ENCODE measurements around the gene ZNF521.

The ZNF521 gene

GRCh38 chr18:25287106-25287505 lies 64.9 kb downstream of the ZNF521 start:
- Histone ChIP-seq H3K27me3 (ENCODE audit: insufficient read depth, low read depth, severe bottlenecking) (peaks cover 12% of the 10 kb centered on the region), H3K4me3 (ENCODE audit: low read depth, low read length) (no peak overlapping the region), H3K9me3 (ENCODE audit: severe bottlenecking) (no peaks in the 10 kb centered on the region), H3K27ac (no peak overlapping the region), H3K36me3 (no peaks in the 10 kb centered on the region)
- TF ChIP-seq, protein P1, sequence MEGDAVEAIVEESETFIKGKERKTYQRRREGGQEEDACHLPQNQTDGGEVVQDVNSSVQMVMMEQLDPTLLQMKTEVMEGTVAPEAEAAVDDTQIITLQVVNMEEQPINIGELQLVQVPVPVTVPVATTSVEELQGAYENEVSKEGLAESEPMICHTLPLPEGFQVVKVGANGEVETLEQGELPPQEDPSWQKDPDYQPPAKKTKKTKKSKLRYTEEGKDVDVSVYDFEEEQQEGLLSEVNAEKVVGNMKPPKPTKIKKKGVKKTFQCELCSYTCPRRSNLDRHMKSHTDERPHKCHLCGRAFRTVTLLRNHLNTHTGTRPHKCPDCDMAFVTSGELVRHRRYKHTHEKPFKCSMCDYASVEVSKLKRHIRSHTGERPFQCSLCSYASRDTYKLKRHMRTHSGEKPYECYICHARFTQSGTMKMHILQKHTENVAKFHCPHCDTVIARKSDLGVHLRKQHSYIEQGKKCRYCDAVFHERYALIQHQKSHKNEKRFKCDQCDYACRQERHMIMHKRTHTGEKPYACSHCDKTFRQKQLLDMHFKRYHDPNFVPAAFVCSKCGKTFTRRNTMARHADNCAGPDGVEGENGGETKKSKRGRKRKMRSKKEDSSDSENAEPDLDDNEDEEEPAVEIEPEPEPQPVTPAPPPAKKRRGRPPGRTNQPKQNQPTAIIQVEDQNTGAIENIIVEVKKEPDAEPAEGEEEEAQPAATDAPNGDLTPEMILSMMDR (IDR thresholded peaks at IDR 0.05; ENCODE audit: low read depth, low read length) = no peak
- DNase-seq = no peak

- TF ChIP-seq, protein P1 (IDR thresholded peaks at IDR 0.05; ENCODE audit: low read depth, low read length) = no peak
- no peak for DNase-seq
- H3K27ac ChIP-seq = no peak overlapping the region
- peaks cover 10% of the 10 kb centered on the region for H3K27me3 ChIP-seq (ENCODE audit: insufficient read depth, low read depth, severe bottlenecking)
- H3K4me3 ChIP-seq (ENCODE audit: low read depth, low read length) = no peak overlapping the region
- no peaks in the 10 kb centered on the region for H3K36me3 ChIP-seq
- no peaks in the 10 kb centered on the region for H3K9me3 ChIP-seq (ENCODE audit: severe bottlenecking)
These were observed 67.0 kb downstream of the ZNF521 start for GRCh38 chr18:25284861-25285550.

GRCh38 chr18:25284281-25284680 lies 67.7 kb downstream of the ZNF521 start:
- H3K27ac ChIP-seq = no peak overlapping the region
- no peaks in the 10 kb centered on the region for H3K9me3 ChIP-seq (ENCODE audit: severe bottlenecking)
- DNase-seq = no peak
- H3K4me3 ChIP-seq (ENCODE audit: low read depth, low read length) = no peak overlapping the region
- no peaks in the 10 kb centered on the region for H3K36me3 ChIP-seq
- TF ChIP-seq, protein P1 (IDR thresholded peaks at IDR 0.05; ENCODE audit: low read depth, low read length) = no peak
- peaks cover 5% of the 10 kb centered on the region for H3K27me3 ChIP-seq (ENCODE audit: insufficient read depth, low read depth, severe bottlenecking)

DNA sequence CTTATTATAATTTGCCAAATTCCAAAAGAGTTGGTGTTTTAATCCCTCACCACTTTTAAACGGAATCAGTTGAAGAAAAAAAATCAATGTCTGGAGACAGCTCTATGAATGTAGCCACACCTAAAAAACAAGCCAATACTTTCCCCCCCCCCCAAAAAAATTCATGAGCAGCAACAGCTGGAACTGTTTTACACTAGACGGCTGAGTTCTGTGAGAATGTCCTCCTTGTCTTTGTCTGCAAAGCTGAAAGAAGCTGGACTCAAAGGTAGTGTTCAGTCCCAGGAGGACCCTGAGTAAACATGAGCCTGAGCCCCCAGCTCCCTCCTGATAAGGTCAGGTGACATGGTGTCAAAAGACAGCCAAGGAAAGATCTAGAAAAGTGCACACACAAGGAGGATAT lies 68.2 kb downstream of the ZNF521 start:
- peaks cover 5% of the 10 kb centered on the region for H3K27me3 ChIP-seq (ENCODE audit: insufficient read depth, low read depth, severe bottlenecking)
- TF ChIP-seq, protein P1 (IDR thresholded peaks at IDR 0.05; ENCODE audit: low read depth, low read length) = no peak
- no peak overlapping the region for H3K27ac ChIP-seq
- DNase-seq = no peak
- no peak overlapping the region for H3K4me3 ChIP-seq (ENCODE audit: low read depth, low read length)
- H3K9me3 ChIP-seq (ENCODE audit: severe bottlenecking) = no peaks in the 10 kb centered on the region
- no peaks in the 10 kb centered on the region for H3K36me3 ChIP-seq

DNA sequence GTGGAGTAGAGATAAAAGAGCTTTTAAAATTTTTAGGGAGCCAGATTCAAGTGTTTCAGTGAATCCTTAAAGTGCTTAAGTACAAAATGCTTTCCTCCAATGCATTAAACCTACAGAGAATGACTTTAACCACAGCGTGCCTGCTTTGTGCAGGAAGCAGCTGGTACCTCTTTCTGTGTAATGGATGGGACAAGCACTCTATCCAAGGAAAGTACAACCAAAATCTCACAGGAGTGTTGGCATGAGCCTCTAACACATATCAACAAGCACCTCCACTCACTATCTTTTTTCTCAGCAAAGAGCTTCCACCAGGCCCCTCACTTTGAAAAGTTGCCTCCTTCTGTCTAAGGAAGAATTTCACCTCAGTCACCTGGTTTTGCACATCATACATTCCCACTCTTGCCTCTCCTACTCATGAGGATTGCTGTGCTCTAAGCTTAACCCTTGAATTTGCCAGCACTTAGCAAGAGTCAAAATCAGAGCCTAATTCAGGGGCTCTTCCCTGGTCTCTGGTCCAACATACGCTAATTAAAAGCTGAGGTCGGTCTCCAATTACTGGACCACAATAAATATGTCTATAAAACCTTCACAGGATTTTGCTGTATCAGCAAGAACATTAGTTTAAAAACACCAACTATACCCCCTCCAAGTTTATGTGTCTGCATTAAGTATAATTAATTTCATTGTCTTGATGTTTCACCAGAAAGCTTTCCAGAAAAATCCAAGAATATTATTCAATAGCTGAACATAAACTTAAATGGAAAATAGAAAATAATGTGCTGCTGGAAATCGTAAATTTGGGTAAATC lies 68.9 kb downstream of the ZNF521 start:
- no peak overlapping the region for H3K27ac ChIP-seq
- no peaks in the 10 kb centered on the region for H3K9me3 ChIP-seq (ENCODE audit: severe bottlenecking)
- no peak for DNase-seq
- no peak overlapping the region for H3K4me3 ChIP-seq (ENCODE audit: low read depth, low read length)
- TF ChIP-seq, protein P1 (IDR thresholded peaks at IDR 0.05; ENCODE audit: low read depth, low read length) = no peak
- H3K36me3 ChIP-seq = no peaks in the 10 kb centered on the region
- H3K27me3 ChIP-seq (ENCODE audit: insufficient read depth, low read depth, severe bottlenecking) = peaks cover 3% of the 10 kb centered on the region
